ENCODE measurements around the gene TSPEAR.
"Not testable (repeated sequence)": the region's sequence is repeated elsewhere in the genome, so short reads cannot be mapped to it uniquely, and the experiment has no call there.

TSPEAR gene

DNA sequence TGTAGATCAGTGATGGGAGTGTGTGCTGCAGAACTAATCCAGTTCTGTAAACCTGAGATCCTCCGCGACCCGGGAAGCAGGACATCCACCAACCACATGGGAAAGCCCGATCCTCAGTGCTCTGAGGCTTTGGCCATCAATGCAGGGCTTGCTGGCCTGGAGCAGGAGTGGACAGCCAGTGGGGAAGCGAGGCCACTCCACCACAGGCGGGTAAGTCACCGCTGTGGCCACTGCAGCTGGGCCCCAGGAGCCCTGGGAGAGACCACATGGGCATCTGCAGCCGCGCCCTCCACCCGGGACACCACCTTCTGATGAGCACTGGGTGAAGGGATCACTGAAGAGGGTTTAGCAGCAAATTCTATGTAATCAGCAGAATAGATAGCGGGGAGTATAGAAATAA lies 30.2 kb downstream of the TSPEAR start:
- no peak for DNase-seq

DNA sequence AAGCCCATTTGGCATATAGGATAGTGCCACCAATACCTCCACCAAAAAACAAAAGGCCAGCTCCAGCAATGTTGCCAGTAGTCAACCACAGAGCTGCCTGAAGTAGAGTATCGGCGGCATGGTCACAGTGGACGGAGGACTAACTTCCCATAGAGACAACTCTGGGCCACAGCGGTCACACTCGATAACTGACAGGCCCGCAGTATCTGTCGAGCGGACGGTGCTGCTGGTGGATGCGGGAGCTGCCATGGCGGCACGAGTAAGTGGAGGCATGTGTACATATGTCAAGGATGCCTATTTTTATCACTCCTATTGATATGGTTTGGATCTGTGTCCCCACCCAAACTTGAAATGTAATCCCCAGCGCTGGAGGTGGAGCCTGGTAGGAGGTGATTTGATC lies 33.5 kb downstream of the TSPEAR start:
- DNase-seq: no peak

- DNase-seq: no peak
These were observed 39.5 kb downstream of the TSPEAR start for GRCh38 chr21:44671911-44672310.

DNA sequence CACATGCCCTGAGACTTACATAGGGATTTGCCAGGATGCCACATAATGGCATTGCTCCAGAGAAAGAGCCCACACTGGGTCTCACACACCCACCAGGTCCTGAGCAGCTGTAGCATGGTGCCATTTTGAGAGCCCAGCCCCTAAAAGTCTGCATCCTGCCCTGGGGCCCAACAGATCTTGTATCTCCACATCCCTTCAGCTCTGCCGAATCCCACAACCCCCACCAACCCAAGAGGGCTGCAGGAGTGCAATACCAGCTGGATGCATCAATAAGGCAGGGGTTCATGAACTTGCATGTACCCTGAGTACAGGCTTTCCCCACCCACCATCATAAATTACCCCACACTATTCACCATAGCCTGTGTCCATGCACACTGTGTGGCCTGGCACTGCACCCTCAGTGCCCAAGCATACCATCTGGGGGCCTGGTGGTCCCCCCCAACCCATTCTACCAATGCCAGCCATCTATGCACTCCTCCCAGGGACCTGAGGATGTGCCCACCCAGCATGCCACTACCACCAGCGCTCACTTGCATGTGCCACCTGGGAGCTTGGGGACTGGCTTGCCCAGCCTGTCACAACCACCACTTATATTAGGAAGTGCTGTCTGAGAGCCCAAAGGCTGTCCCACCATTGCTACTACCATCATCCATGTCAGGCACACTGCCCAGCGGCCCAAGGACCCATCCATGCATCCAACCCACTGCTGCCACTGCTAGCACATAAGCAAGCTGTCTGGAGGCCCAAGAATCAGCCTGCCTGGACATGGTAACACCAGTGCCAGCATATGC lies 40.5 kb downstream of the TSPEAR start:
- no peak for DNase-seq

DNA sequence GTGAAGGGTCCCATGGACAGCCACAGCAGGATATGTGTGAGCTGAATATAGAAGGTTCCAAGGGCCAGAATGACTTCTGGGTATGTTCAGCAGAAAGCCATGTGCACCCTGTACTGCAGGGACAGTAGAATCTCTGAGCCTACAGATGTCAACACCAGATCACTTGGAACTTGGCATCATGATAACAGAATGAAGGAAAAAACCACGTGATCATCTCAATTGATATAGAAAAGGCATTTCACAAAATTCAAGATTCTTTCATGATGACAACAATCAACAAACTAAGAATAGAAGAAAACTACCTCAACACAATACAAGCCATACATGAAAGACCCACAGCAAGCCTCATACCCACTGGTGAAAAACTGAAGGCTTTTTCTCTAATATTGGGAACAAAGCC lies 43.8 kb downstream of the TSPEAR start:
- no peak for DNase-seq

GRCh38 chr21:44666401-44667320 lies 44.7 kb downstream of the TSPEAR start, which contains the start of gene KRTAP12-2:
Gene KRTAP12-2 (minus strand): TSS chr21:44666927. CDS start chr21:44666886, 41 bp downstream.
- DNase-seq: no peak

GRCh38 chr21:44664691-44665090 lies 46.7 kb downstream of the TSPEAR start:
- DNase-seq: no peak

GRCh38 chr21:44661567-44661966 lies 49.8 kb downstream of the TSPEAR start:
- DNase-seq: not testable (repeated sequence)

DNA sequence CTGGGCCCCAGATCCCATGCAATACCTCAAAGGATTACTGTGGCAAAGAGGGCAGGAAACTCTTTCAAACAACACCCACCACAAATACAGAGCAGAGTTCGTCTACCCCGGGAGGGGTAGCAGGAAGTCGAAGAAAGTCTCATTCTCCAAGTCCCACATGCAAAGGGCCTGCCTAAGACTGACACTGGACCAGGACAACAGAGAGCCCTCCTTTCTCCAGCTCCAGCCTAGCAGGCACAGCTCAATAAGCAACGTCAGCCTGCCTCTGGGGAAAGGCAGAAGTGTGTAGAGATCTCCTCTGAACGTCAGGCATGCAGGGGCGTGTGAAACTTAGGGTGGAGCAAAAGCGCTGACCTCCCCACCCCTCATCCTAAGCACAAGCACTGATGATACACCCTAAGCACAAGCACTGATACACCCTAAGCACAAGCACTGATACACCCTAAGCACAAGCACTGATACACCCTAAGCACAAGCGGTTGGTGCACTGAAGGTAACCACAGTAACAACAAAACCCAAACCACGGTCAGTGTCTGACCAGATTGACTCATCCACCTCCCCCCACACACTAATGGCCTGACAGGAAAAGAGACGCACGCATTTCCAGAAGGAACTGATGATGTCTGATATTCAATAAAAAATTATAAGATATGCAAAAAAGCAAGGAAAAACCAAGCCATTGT lies 52.3 kb downstream of the TSPEAR start:
- DNase-seq: no peak

DNA sequence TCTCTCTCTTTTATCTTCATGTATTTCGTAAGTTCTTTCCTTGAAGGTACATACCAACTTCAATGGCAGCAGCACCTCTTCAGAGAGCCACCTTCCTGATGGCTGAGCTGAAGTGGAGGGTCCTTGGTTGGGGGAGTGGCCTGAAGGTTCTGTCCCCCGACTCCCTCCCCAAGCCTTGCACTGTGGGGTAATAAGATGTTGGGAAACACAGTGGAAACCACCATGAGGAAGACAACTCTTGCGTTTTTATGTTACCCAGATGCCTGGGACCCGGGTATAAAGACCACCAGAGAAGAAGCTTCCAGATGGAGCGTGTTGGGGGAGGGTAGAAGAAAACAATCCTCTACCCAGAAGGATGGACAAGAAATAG lies 52.8 kb downstream of the TSPEAR start:
- no peak for DNase-seq

DNA sequence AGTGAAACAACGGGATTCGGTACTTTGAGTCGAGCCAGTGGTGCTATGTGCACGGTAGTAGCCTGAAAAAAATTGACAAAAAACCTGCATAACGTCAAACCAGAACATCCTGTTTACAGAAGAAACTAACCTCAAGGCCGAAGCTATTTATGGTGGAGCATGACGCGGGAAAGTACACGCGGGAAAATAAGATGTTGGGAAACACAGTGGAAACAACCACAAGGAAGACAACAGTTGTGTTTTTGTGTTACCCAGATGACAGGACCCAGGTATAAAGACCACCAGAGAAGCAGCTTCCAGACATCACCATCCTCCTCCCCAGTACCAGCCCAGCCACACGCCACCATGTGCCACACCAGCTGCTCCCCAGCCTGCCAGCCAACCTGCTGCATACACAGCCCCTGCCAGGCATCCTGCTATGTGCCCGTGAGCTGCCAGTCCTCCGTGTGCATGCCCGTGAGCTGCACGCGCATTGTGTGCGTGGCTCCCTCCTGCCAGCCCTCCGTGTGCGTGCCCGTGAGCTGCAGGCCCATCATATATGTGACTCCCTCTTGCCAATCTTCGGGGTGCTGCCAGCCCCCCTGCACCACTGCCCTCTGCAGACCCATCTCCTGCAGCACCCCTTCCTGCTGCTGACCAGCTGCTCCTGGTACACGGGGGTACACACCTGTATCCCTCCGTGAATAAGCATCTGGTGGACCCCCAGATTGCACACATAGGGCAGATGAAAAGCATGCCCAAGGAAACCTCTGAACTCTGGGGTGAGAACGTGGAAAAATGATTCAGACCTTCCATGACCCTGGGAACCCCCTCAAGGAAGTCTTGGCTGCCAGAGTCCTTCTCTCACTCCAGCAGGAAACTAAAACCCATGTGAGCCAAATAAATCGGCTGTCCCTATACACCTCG lies 53.5 kb downstream of the TSPEAR start, which contains the start of gene KRTAP12-3:
Gene KRTAP12-3, plus strand, starts transcription at position 298 of the 906 bp plus-strand sequence. Its CDS starts 48 bp downstream, at position 346.
- DNase-seq: no peak

DNA sequence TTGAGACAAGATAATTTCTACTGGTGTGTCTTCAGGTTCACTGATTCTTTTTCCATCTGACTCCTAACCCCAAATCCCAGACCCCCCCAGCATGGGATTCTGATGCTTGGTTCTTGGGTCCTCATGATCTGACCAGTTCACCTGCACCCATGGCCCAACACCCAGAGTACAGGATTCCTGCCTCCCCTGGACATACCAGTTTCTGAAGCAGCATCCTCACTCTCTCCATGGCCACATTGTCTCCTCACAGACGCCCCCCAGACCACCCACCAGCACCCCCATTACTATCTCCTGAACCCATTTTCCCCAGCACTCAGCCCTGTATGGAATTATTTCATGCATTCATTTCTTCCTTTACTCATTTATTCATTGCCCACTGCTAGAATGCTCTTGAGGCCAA lies 54.5 kb downstream of the TSPEAR start:
- DNase-seq: no peak

- DNase-seq: no peak
These were observed 56.7 kb downstream of the TSPEAR start, which contains the start of gene KRTAP12-4 for GRCh38 chr21:44654576-44655175. Gene KRTAP12-4 (minus strand): TSS chr21:44654659. CDS start chr21:44654614, 45 bp downstream.

DNA sequence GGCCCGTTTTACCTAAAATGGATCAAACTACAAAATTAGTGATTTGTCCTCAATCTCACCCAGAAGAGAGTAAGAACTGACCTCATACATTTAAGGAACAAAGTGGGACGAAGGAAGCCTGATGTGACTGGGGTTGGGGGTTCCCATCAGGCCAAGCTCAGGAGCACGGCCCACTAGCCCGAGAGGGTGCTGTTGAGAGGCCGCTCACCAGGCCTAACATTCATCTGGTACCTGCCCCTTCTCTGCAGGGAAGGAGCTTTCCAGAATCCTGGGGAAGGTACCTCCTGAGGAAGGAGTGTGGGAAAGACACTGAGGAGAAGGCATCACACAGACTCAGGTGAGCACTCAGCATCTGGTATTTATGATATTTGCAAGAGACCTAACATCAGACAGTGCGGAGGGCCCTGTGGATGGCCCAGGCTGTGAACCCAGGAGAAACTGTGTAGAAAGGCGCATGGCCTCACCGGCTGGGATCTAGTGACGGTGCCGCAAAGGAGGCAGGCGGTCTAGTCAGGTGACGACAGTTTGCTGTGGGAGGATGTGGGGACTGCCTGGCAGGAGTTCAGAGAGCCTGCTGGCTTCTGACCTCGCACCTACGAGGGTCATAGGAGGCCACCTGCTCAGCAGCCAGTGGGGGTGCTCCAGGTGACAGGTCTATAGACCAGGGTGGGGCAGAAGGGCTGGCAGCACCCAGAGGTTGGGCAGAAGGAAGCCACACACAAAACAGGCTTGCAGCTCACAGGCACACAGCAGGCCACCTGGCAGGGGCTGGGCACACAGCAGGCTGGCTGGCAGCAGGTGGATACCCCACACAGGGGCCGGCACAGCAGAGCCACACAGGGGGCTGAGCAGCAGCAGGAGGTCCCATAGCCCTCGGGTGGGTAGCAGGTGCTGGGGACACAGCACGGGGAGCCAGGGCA lies 57.5 kb downstream of the TSPEAR start:
- DNase-seq: no peak

- no peak for DNase-seq
These were observed 58.2 kb downstream of the TSPEAR start for GRCh38 chr21:44653123-44653522.

- no peak for DNase-seq
These were observed 60.2 kb downstream of the TSPEAR start for GRCh38 chr21:44650973-44651675.

DNA sequence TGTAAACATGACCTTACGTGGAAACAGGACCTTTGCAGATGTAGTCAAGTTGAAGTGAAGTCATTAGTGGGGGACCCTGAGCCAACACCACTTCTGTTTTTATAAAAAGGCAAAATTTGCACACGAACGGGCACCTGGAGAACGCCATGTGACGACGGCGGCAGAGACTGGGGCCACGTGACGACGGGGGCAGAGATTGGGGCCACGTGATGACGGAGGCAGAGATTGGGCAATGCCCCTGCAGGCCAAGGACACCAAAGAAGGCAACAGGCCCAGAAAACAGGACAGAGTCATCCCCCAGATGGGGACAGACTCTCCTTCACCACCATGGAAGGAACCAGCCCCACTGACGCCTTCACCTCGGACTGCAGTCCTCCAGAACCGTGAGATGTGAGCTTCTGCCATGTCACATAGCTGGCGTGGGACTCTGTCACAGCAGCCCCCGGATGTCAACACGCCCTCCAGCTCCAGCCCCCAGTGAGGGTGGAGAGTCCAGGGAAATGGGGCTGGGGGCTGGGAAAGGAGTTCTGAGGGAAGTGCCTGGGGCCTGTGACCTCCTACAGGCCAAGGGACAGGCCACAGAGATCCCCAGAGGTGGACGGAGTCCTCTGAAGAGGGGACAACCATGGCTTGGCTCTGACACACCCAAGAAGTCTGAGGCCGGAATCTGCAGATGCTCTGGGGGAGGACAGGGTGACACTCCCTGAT lies 61.0 kb downstream of the TSPEAR start:
- no peak for DNase-seq

- DNase-seq: no peak
These were observed 61.8 kb downstream of the TSPEAR start for GRCh38 chr21:44649521-44650100.

All from NCI-H774 (cell line).